ENCODE measurements around the gene GUCY1A2. TPM values are rescaled to one million over a fixed set of nuclear protein-coding genes. Genes with fewer than 3 reads are reported as not detected.

GUCY1A2 gene
- total and polyA plus RNA-seq, 7 donors: 0.57 to 18.5 (median 9.4) TPM

DNA sequence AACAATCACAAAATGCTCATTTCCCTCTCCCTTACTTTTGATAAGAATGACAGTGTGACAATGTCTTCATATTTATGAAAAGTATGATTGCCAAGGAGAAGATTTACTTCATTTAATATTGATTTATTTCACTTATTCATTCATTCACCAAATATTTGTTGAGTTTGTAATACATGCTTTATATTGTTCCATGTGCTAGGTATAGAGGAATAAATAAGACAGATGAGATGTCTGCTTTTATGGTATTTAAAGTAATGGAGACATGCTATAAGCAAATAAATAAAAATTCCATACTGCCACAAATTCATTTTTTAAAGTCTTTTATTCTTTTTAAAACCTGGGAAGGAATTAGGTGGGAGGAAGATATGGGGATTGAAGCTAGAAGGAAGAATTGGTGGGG, 289.4 kb downstream of the GUCY1A2 start:
- DNase-seq (no peak), ATAC-seq (no peak)
- intact Hi-C loops (cut with DNase I): no loop called here
- no peaks in the 10 kb centered on the region for H3K4me1 ChIP-seq
- TF ChIP-seq, protein P1, sequence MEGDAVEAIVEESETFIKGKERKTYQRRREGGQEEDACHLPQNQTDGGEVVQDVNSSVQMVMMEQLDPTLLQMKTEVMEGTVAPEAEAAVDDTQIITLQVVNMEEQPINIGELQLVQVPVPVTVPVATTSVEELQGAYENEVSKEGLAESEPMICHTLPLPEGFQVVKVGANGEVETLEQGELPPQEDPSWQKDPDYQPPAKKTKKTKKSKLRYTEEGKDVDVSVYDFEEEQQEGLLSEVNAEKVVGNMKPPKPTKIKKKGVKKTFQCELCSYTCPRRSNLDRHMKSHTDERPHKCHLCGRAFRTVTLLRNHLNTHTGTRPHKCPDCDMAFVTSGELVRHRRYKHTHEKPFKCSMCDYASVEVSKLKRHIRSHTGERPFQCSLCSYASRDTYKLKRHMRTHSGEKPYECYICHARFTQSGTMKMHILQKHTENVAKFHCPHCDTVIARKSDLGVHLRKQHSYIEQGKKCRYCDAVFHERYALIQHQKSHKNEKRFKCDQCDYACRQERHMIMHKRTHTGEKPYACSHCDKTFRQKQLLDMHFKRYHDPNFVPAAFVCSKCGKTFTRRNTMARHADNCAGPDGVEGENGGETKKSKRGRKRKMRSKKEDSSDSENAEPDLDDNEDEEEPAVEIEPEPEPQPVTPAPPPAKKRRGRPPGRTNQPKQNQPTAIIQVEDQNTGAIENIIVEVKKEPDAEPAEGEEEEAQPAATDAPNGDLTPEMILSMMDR (IDR thresholded peaks at IDR 0.05): no peak
- H3K36me3 ChIP-seq (ENCODE audit: insufficient read depth in 1 of 2, low read depth in 1 of 2): no peaks in the 10 kb centered on the region
- no peak overlapping the region for H3K27ac ChIP-seq
- H3K4me3 ChIP-seq: no peak overlapping the region
- H3K9me3 ChIP-seq: no peaks in the 10 kb centered on the region
- no peaks in the 10 kb centered on the region for H3K27me3 ChIP-seq (ENCODE audit: insufficient read depth in 3 of 3, low read length in 2 of 3)

DNA sequence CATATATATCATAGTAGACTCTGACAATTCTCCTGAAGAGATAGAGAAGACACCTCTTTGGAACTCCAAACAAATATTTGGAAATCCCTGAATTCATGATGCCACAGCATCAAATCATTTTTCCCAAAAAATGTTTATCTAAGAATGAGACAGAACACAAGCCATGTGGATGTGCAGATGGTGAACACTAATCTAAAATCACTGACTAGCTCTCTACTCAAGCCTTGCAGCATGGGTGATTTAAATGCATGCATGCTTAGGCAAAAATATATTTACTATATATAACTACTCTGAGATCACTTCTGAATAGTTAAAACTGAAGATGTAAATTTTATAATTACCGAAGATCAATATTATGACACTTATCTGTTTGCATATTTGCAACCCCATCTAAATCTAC, 289.9 kb downstream of the GUCY1A2 start:
- ATAC-seq (no peak), DNase-seq (no peak)
- Histone ChIP-seq H3K27me3 (ENCODE audit: insufficient read depth in 3 of 3, low read length in 2 of 3) (no peaks in the 10 kb centered on the region), H3K4me1 (no peaks in the 10 kb centered on the region), H3K36me3 (ENCODE audit: insufficient read depth in 1 of 2, low read depth in 1 of 2) (no peaks in the 10 kb centered on the region), H3K4me3 (no peak overlapping the region), H3K9me3 (no peaks in the 10 kb centered on the region), H3K27ac (no peak overlapping the region)
- WGBS, 3 donors: 95 to 98% (median 97%) methylated on average over 1 of the region's 1 CpG
- TF ChIP-seq, protein P1 (IDR thresholded peaks at IDR 0.05): no peak
- intact Hi-C loops (cut with DNase I): no loop called here

- Histone ChIP-seq H3K9me3 (no peaks in the 10 kb centered on the region), H3K4me3 (no peak overlapping the region), H3K36me3 (ENCODE audit: insufficient read depth in 1 of 2, low read depth in 1 of 2) (no peaks in the 10 kb centered on the region), H3K27ac (no peak overlapping the region), H3K27me3 (ENCODE audit: insufficient read depth in 3 of 3, low read length in 2 of 3) (no peaks in the 10 kb centered on the region), H3K4me1 (no peaks in the 10 kb centered on the region)
- intact Hi-C loops (cut with DNase I): no loop called here
- TF ChIP-seq, protein P1 (IDR thresholded peaks at IDR 0.05): no peak
- ATAC-seq (no peak), DNase-seq (no peak)
- 14 to 33% (median 22%) methylated on average over 1 of the region's 1 CpG for WGBS, 3 donors
Observed at GRCh38 chr11:106727256-106727655, 291.0 kb downstream of the GUCY1A2 start.

DNA sequence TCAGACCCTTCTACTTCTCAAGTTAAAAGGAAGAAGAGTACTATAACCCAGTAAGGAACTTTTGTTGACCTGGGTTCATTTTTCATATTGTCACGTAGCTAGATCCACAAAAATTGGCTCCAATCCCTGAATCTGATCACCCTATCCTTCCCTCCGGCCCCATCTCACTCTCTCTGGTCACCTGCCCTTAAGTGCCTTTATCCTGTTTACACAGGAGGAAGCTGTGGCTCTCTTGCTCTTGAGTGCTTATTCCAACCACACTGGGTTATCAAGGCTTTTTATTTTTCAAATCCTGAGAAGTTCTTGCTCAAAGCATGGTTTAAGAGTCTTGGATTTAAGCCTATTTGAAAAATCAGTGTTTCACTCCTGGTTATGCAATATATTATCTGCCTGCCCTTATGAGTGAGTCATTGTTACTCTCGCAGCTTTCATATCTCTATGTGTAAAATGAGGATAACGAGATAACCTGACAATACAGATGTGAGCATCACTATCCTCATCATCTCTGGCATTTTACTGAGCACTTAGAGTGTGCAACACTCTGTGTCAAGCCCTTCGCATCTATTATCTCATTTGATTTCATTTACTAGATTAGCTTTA, 293.9 kb downstream of the GUCY1A2 start:
- ATAC-seq (no peak), DNase-seq (no peak)
- Histone ChIP-seq H3K4me3 (no peak overlapping the region), H3K4me1 (no peaks in the 10 kb centered on the region), H3K36me3 (ENCODE audit: insufficient read depth in 1 of 2, low read depth in 1 of 2) (no peaks in the 10 kb centered on the region), H3K27ac (no peak overlapping the region), H3K27me3 (ENCODE audit: insufficient read depth in 3 of 3, low read length in 2 of 3) (no peaks in the 10 kb centered on the region), H3K9me3 (no peaks in the 10 kb centered on the region)
- intact Hi-C loops (cut with DNase I): no loop called here
- WGBS, 3 donors: 50 to 56% (median 55%) methylated on average over 5 of the region's 5 CpGs
- TF ChIP-seq, protein P1 (IDR thresholded peaks at IDR 0.05): no peak

GRCh38 chr11:106723071-106723470, 295.2 kb downstream of the GUCY1A2 start:
- Histone ChIP-seq H3K9me3 (no peaks in the 10 kb centered on the region), H3K4me1 (no peaks in the 10 kb centered on the region), H3K27me3 (ENCODE audit: insufficient read depth in 3 of 3, low read length in 2 of 3) (no peaks in the 10 kb centered on the region), H3K27ac (no peak overlapping the region), H3K36me3 (ENCODE audit: insufficient read depth in 1 of 2, low read depth in 1 of 2) (no peaks in the 10 kb centered on the region), H3K4me3 (no peak overlapping the region)
- intact Hi-C loops (cut with DNase I): no loop called here
- 71 to 80% (median 72%) methylated on average over 3 of the region's 3 CpGs for WGBS, 3 donors
- TF ChIP-seq, protein P1 (IDR thresholded peaks at IDR 0.05): no peak
- DNase-seq (no peak), ATAC-seq (no peak)

All from psoas muscle (tissue), 8 donors.